Measurements from ENCODE around the gene TSGA10.
"Not testable (repeated sequence)": the region's sequence is repeated elsewhere in the genome, so short reads cannot be mapped to it uniquely, and the experiment has no call there.

The TSGA10 gene, protein sequence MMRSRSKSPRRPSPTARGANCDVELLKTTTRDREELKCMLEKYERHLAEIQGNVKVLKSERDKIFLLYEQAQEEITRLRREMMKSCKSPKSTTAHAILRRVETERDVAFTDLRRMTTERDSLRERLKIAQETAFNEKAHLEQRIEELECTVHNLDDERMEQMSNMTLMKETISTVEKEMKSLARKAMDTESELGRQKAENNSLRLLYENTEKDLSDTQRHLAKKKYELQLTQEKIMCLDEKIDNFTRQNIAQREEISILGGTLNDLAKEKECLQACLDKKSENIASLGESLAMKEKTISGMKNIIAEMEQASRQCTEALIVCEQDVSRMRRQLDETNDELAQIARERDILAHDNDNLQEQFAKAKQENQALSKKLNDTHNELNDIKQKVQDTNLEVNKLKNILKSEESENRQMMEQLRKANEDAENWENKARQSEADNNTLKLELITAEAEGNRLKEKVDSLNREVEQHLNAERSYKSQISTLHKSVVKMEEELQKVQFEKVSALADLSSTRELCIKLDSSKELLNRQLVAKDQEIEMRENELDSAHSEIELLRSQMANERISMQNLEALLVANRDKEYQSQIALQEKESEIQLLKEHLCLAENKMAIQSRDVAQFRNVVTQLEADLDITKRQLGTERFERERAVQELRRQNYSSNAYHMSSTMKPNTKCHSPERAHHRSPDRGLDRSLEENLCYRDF

GRCh38 chr2:99154643-99155536 lies at the start of gene TSGA10, which contains the start of gene LIPT1:
TSGA10 (minus strand) TSS chr2:99154942; CDS start chr2:99109439, 45,503 bp downstream.
LIPT1 (plus strand) TSS chr2:99154967; CDS start chr2:99161958, 6,991 bp downstream.
- FAIRE-seq (peak; percentile 95), DNase-seq (ENCODE audit: extremely low spot score, insufficient read length, low read depth) (peak; percentile 88)

DNA sequence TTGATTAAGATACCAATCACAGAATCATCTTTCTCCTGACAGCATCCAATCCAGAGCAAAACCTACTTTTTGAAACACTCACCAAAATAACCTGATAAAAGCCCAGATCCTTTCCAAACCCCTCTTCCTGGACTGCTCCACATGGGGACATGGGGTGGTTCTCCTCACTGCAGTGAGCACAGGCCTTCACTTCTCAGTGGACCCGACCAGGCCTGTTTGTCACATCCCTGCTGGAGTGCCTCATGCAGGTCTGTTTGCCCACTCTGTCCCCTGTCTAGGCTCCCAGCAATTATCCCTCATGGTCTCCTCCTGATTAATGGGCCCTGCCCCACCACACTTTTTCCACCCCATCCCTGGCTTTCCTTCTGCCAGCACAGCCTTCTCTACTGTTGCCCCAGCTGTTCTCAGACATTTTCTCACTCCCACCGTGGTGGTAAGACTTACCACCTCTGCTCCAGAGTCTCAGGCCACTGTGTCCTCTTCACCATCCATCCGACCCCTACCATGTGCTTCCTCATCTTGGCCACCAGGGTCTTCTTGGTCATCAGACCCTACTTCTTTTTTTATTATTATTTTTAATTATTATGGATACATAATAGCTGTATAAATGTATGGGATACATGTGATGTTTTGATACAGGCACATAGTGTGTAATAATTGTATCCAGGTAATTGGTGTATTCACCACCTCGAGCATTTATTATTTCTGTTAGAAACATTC lies 47.4 kb upstream of the TSGA10 start:
- DNase-seq (ENCODE audit: extremely low spot score, insufficient read length, low read depth) (no peak), FAIRE-seq (no peak)

- DNase-seq (ENCODE audit: extremely low spot score, insufficient read length, low read depth), result no peak
- no peak for FAIRE-seq
Observed at GRCh38 chr2:99200076-99200800, 45.5 kb upstream of the TSGA10 start.

GRCh38 chr2:99198103-99198841 lies 43.5 kb upstream of the TSGA10 start:
- FAIRE-seq, result no peak
- no peak for DNase-seq (ENCODE audit: extremely low spot score, insufficient read length, low read depth)

GRCh38 chr2:99192364-99192763 lies 37.6 kb upstream of the TSGA10 start:
- FAIRE-seq; DNase-seq (ENCODE audit: extremely low spot score, insufficient read length, low read depth): not testable (repeated sequence)

DNA sequence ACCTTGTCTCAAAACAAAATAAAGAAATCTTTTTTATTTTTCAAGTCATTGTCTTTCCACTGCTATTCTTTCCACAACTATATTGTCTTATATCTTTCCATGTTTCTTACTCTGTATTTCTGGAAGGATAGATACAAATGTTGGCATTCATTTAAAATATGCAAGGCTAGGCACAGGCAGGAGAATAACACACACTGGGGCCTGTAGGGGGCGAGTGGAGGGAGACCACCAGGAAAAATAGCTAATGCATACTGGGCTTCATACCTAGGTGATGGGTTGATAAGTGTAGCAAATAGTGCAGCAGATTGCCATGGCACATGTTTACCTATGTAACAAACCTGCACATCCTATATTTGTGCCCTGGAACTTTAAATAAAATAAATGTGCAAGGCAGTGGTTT lies 35.8 kb upstream of the TSGA10 start:
- DNase-seq (ENCODE audit: extremely low spot score, insufficient read length, low read depth), result no peak
- FAIRE-seq, result no peak

DNA sequence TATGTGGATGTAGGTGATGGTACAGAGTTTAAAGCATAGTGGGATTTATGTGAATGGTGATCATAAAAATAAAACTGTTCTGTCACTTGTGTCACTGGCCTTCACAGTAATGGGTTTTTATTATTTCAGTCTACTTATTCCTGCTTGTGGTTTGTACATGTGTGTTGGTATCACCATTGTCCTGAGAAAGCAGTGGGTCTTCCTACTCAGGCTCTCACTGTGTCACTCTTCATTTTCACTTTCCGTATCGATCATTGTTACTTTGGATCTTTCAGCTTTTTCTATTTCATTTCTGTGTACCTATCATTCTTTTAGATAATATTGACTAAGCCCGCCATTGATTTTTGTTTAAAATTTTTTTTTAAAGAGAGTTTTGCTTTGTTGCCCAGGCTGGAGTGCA lies 33.6 kb upstream of the TSGA10 start:
- no peak for DNase-seq (ENCODE audit: extremely low spot score, insufficient read length, low read depth)
- FAIRE-seq, result no peak

GRCh38 chr2:99187011-99187410 lies 32.3 kb upstream of the TSGA10 start:
- DNase-seq (ENCODE audit: extremely low spot score, insufficient read length, low read depth) (no peak), FAIRE-seq (no peak)

DNA sequence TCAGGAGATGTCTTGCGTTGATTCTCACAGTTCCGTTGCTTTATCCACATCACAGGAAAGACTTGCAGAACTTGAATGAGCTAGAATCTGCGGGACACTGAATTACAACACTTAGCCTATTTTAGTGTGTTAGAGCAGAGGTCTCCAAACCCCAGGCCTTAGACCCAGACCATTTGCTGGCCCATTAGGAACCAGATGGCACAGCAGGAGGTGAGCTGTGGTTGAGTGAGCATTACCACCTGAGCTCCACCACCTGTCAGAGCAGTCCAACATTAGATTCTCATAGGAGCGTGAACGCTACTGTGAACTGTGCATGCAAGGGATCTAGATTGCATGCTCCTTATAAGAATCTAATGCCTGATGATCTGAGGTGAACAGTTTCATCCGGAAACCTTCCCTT lies 30.1 kb upstream of the TSGA10 start:
- FAIRE-seq, result no peak

DNA sequence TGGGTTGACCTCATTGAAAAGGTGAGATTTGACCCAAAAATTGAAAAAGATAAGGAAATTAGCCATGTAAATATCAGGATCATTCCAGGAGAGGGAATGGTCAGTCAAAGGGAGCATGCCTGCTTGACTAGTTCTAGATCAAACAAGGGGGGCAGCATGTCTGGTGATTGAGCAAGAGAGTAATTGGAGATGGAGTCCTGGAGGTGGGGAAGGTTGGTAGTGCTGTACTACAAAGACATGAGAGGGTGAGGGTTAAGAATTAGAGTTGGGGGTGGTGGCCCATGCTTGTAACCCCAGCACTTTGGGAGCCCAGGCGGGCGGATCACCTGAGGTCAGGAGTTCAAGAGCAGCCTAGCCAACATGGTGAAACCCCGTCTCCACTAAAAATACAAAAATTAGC lies 28.3 kb upstream of the TSGA10 start:
- FAIRE-seq, result no peak

More for the DNA sequence above, 30.1 kb upstream of the TSGA10 start:
- no peak for DNase-seq (ENCODE audit: extremely low spot score, insufficient read length, low read depth)

DNA sequence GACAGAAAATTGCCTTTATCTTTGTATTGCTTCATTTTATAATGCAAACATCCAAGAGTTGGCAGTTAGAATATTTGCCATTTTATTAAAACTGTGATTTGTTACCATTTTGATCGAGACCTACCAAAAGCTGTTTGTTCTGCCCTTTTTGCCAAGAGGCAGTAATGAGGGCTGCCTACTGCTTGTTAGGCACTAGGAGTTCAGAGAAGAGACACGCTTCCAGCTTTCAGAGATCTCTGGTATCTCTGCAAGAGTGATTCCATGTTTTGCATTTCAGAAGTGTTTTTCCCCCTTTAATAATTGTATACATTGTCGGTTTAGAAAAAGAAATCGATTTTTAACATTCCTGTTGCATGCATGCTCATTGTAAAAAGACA lies 26.9 kb upstream of the TSGA10 start:
- FAIRE-seq (no peak), DNase-seq (ENCODE audit: extremely low spot score, insufficient read length, low read depth) (no peak)

More for the DNA sequence above, 28.3 kb upstream of the TSGA10 start:
- DNase-seq (ENCODE audit: extremely low spot score, insufficient read length, low read depth), result no peak

DNA sequence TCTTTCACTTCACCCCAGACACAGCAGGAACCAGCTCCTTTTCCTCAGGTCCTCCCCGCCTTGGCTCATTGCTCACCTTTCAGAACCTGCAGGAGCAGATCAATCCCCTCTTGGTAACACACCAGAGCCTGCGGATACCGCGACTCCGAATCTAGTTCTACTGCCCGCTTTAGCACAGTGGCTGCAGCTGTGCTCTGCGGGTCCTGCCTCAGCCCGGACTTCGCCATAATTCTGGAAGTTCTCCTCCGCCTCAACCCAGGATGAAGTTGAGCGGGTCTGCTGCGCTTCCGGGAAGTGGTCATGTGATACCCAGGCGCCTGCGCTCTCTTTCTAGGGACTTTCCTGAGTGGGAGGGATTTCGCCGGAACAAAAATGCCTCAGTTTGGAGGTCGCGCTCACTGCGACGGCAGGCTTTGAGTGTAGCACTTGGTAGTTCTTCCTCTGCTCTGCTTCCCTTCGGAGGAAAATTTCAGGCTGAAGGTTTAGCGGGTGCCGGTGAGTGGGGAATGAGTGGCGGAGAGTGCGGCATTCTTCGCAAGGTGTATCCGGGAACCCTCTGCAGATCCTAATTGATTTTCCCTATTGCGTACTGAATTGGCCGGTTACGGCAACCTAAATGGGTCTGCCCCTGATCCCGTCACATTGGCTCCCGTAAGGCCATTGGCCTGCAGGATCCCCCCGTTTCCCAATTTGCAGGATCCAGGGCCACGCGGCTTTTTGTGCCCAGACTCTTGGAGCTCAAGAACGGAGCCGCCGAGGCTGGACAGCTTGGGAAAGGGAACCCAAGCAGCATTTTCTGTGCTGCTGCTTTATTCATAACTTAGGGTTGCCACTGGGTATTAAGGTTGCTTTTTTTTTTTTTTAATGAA lies 26.2 kb upstream of the TSGA10 start, which contains the start of the genes MITD1 and MRPL30:
MITD1 (minus strand) TSS at position 304 of the 869 bp plus-strand sequence; CDS start at position 227, 77 bp downstream.
MRPL30 (plus strand) TSS at position 430 of the 869 bp plus-strand sequence. CDS start 5,020 bp downstream, outside the sequence.
- DNase-seq (ENCODE audit: extremely low spot score, insufficient read length, low read depth) (peak; percentile 73), FAIRE-seq (peak; percentile 85)

DNA sequence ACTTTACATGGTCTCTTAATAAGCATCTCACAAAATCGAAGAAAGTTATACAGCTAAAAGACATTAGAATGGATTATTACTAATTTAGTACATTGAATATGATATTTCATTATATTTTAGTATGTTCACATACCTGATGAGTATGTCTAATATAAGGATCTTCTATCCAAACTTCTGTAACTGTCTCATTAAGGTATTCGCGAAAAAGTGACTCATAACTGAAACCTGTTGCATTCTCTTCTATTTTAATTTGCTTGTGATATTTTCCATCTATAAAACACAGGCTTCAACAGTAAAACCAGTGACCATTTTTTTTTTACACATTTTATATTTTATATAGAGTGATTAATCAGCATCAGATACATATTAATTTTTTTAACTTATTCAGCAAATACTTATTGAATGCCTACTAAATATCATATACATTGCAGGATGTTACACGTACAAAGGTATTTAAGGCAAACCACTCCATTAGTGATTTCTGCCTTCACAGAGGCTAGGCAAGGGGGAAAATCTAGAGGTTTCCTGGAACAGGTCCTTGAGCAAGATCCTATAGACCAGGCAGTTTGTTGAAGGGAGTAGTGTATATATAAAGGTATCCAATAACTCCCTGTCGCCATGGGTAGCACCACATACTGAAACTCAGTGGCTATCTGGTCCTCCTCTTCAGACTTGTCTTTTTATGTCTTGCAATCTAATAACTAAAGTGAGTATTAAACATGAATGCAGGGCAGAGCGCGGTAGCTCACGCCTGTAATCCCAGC lies 16.8 kb upstream of the TSGA10 start:
- DNase-seq (ENCODE audit: extremely low spot score, insufficient read length, low read depth) (no peak), FAIRE-seq (no peak)

DNA sequence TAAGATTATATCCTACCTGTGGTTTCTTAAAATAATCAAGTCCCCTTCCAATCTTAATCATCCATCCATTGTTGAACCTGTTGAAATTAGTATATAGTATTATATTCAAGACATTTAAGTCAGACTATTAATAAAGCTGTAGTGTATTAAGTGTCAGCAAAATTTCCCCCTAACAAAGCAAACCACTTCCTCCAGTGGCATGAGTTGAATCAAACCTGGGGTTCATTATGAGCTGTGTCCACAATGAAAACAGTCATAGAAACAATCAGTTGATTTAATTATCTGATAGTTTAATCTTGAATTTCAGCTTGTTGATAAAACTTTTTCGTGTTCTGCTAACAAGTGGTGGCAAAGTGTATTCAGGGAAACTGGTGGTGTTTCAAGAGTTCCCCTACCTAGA lies 14.8 kb upstream of the TSGA10 start:
- no peak for DNase-seq (ENCODE audit: extremely low spot score, insufficient read length, low read depth)
- FAIRE-seq, result peak; percentile 5

DNA sequence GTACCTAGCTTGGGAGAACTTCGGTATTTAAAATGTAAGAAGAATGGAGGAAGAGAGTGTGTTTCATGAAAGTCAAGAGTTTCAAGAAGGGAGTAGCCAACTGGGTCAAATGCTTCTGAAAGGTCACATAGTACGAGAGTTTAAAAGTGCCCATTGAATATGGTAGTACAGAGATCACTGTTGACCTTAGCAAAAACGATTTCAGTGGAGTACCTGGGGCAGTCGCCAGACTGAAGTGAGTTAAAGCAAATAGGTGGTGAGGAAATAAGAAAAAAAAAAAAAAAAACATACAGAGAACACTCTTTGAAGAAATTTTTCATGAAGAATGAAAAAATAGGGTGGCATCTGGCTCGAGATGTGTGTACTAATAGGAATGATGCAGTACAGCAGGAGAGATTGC lies 11.5 kb upstream of the TSGA10 start:
- DNase-seq (ENCODE audit: extremely low spot score, insufficient read length, low read depth), result no peak
- no peak for FAIRE-seq

DNA sequence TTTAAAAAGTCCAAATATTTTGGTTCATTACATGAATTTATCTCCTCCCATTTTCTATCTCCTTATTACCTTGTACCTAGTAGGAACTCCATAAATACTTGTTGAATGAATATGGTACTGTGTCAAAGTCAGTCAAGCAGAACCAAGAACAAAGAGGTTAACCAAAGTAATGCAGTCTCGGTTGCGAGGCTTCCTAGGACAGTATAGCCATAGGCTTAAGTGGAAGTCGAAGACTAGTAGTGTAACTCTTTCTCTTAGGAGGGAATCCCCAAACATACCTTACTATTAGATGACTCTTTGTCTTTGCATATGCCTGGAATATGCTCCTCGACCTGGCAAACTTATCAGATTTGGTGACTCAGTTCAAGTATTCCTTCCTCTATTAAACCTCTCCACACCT lies 4.9 kb upstream of the TSGA10 start:
- FAIRE-seq (no peak), DNase-seq (ENCODE audit: extremely low spot score, insufficient read length, low read depth) (no peak)
